ENCODE data around the gene SRSF5.

- TF ChIP-seq CTCF (IDR thresholded peaks at IDR 0.05; ENCODE audit: low read depth, low read length): no peak
- no peak for TF ChIP-seq EZH2phosphoT487 (IDR thresholded peaks at IDR 0.05; ENCODE audit: low read depth)
These were observed 11.2 kb upstream of the SRSF5 start for GRCh38 chr14:69755784-69756183.
